GM15510 (cell line): ENCODE data around the gene ZNF556.

ENCODE experiments used
- POLR2A ChIP-seq: IDR thresholded peaks from 3 replicates; pipeline ENCODE4 v1.6.1; 2011; ENCODE audit warnings: borderline replicate concordance; ENCODE audit not compliant: insufficient read length; ENCODE audit errors: extremely low read depth

The ZNF556 gene

GRCh38 chr19:2845107-2845506 is 22.0 kb upstream of the ZNF556 start:
- TF ChIP-seq POLR2A = no peak

- TF ChIP-seq POLR2A = no peak
Measured at GRCh38 chr19:2846180-2846894, 20.8 kb upstream of the ZNF556 start.

GRCh38 chr19:2847507-2847906 is 19.6 kb upstream of the ZNF556 start:
- TF ChIP-seq POLR2A = no peak

GRCh38 chr19:2848616-2849015 is 18.5 kb upstream of the ZNF556 start:
- no peak for TF ChIP-seq POLR2A

GRCh38 chr19:2850256-2850925 is 16.7 kb upstream of the ZNF556 start:
- no peak for TF ChIP-seq POLR2A

GRCh38 chr19:2852598-2852997 is 14.5 kb upstream of the ZNF556 start:
- TF ChIP-seq POLR2A = no peak

GRCh38 chr19:2853015-2853606 is 14.0 kb upstream of the ZNF556 start:
- TF ChIP-seq POLR2A = no peak

- TF ChIP-seq POLR2A = no peak
Measured at GRCh38 chr19:2854849-2855248, 12.3 kb upstream of the ZNF556 start.

- TF ChIP-seq POLR2A = no peak
Measured at GRCh38 chr19:2856457-2857050, 10.6 kb upstream of the ZNF556 start.

GRCh38 chr19:2858864-2859263 is 8.3 kb upstream of the ZNF556 start:
- no peak for TF ChIP-seq POLR2A

- TF ChIP-seq POLR2A = no peak
Measured at GRCh38 chr19:2863816-2864215, 3.3 kb upstream of the ZNF556 start.

- no peak for TF ChIP-seq POLR2A
Measured at GRCh38 chr19:2865334-2866100, 1.6 kb upstream of the ZNF556 start.

- TF ChIP-seq POLR2A = no peak
Measured at GRCh38 chr19:2866495-2867024, 575 bp upstream of the ZNF556 start.

- TF ChIP-seq POLR2A = no peak
Measured at GRCh38 chr19:2869618-2870017, 2.5 kb downstream of the ZNF556 start.

GRCh38 chr19:2877398-2878331 is 10.5 kb downstream of the ZNF556 start:
- no peak for TF ChIP-seq POLR2A
